ENCODE measurements around the gene CCR8. TPM values are rescaled to one million over a fixed set of nuclear protein-coding genes. Genes with fewer than 3 reads are reported as not detected.

The CCR8 gene
- total and polyA plus RNA-seq, 2 donors (not counting 1 experiment from before 2014, with no cell fraction given): not detected

DNA sequence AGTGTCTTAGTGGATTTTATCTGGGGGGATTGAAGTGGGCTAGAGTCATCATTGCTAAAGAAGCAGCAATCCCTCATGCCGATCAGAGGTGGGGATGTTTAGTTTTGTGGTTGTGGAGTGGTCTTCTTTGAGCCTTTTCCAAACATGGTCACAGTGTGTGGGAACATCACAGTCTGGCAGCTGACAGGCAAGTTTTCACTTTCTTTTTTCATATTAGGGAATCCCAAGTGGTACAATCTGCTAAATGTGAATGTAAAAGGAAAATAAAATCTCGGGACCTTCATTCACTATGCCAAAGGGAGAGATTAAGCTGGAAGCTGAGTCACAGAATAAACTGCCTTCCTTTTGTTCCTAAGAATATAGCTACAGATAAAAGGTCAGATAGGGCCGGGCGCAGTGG lies 39.3 kb upstream of the CCR8 start:
- ATAC-seq (ENCODE audit: low read depth) (no peak), DNase-seq (no peak)
- H3K4me3 Mint-ChIP-seq: no peak overlapping the region
- Histone ChIP-seq H3K79me2 (ENCODE audit: control insufficient read depth, insufficient read depth, low read length) (no peaks in the 10 kb centered on the region), H3K27me3 (replicated peaks in 1 of 4; ENCODE audit: control extremely low read depth in 1 of 4, control insufficient read depth in 3 of 4, insufficient read depth in 4 of 4, low read length in 3 of 4) (no peaks in the 10 kb centered on the region), H3K9ac (ENCODE audit: low read length) (no peak overlapping the region), H3K4me2 (replicated peaks; ENCODE audit: low read depth, low read length, poor library complexity, severe bottlenecking) (no peak overlapping the region), H3K36me3 (replicated peaks in 1 of 2; ENCODE audit: control extremely low read depth in 1 of 2, control insufficient read depth in 1 of 2, extremely low read depth in 1 of 2, insufficient read depth in 2 of 2, low read length in 1 of 2) (no peaks in the 10 kb centered on the region), H3K4me1 (ENCODE audit: control insufficient read depth in 2 of 2, insufficient read depth in 2 of 2, low read length in 2 of 2) (peaks cover 13 to 21% of the 10 kb centered on the region in 2 donors), H3K4me3 (ENCODE audit: control extremely low read depth in 1 of 5, extremely low read depth in 1 of 5, insufficient read depth in 1 of 5, low read depth in 2 of 5, low read length in 4 of 5) (no peak overlapping the region), H4K20me1 (ENCODE audit: control insufficient read depth, insufficient read depth, low read length, poor library complexity, severe bottlenecking) (no peaks in the 10 kb centered on the region), H3K9me3 (ENCODE audit: control extremely low read depth in 1 of 3, control insufficient read depth in 2 of 3, insufficient read depth in 1 of 3, low read length in 2 of 3) (no peaks in the 10 kb centered on the region), H3K27ac (ENCODE audit: low read length in 2 of 2) (no peak overlapping the region), H2AFZ (ENCODE audit: insufficient read depth, low read depth, low read length, poor library complexity, severe bottlenecking) (no peak overlapping the region)
- ChIA-PET CTCF (interaction anchor here (0.7 to 31.5 kb wide), 22 partner anchors 12 to 769 kb away, joined by 3 to 1573 read pairs (median 5); partner anchors contain the start of genes GORASP1, RPSA, TTC21A and XIRP1), POLR2A (no interaction called here)
- no peaks in the 10 kb centered on the region for H3K9me3 Mint-ChIP-seq (ENCODE audit: insufficient read depth)
- intact Hi-C loops (cut with micrococcal nuclease): no loop called here
- no peaks in the 10 kb centered on the region for H3K27me3 Mint-ChIP-seq
- no peak for TF ChIP-seq EZH2 (IDR thresholded peaks at IDR 0.05; ENCODE audit: borderline replicate concordance, insufficient read depth, low read depth, low read length, poor library complexity, severe bottlenecking)
- TF ChIP-seq CTCF (IDR thresholded peaks at IDR 0.05): no peak
- peak overlapping the region; percentile 51 for H3K27ac Mint-ChIP-seq
- peaks cover 34% of the 10 kb centered on the region for H3K4me1 Mint-ChIP-seq
- WGBS (ENCODE audit: insufficient coverage): 100% methylated on average over 3 of the region's 4 CpGs

GRCh38 chr3:39291903-39292329 lies 37.6 kb upstream of the CCR8 start:
- Mint-ChIP-seq H3K27me3 (no peaks in the 10 kb centered on the region), H3K27ac (no peak overlapping the region), H3K4me1 (peaks cover 34% of the 10 kb centered on the region), H3K9me3 (ENCODE audit: insufficient read depth) (no peaks in the 10 kb centered on the region), H3K4me3 (no peak overlapping the region)
- H3K4me2 ChIP-seq (replicated peaks; ENCODE audit: low read depth, low read length, poor library complexity, severe bottlenecking): no peak overlapping the region
- ATAC-seq (ENCODE audit: low read depth) (peak; percentile 23), DNase-seq (peak; percentile 78)
- H3K27ac ChIP-seq (ENCODE audit: low read length in 2 of 2): no peak overlapping the region
- 28% methylated on average over 5 of the region's 5 CpGs for WGBS (ENCODE audit: insufficient coverage)
- H3K79me2 ChIP-seq (ENCODE audit: control insufficient read depth, insufficient read depth, low read length): no peaks in the 10 kb centered on the region
- TF ChIP-seq EZH2 (IDR thresholded peaks at IDR 0.05; ENCODE audit: borderline replicate concordance, insufficient read depth, low read depth, low read length, poor library complexity, severe bottlenecking): no peak
- TF ChIP-seq CTCF (IDR thresholded peaks at IDR 0.05): peak; percentile 97
- no peaks in the 10 kb centered on the region for H3K27me3 ChIP-seq (replicated peaks in 1 of 4; ENCODE audit: control extremely low read depth in 1 of 4, control insufficient read depth in 3 of 4, insufficient read depth in 4 of 4, low read length in 3 of 4)
- POLR2A ChIA-PET: interaction anchor here (0.6 to 1.8 kb wide), 2 partner anchors 76 to 99 kb away, joined by 3 to 7 read pairs; partner anchors contain the start of gene XIRP1
- CTCF ChIA-PET: interaction anchor here (0.6 to 31.5 kb wide), 46 partner anchors 10 to 773 kb away, joined by 3 to 1573 read pairs (median 4); partner anchors contain the start of genes CX3CR1, GORASP1, RPSA and TTC21A
- H3K9me3 ChIP-seq (ENCODE audit: control extremely low read depth in 1 of 3, control insufficient read depth in 2 of 3, insufficient read depth in 1 of 3, low read length in 2 of 3): peaks cover 0 to 3% (median 0%) of the 10 kb centered on the region in 3 donors
- no peak overlapping the region for H3K4me3 ChIP-seq (ENCODE audit: control extremely low read depth in 1 of 5, extremely low read depth in 1 of 5, insufficient read depth in 1 of 5, low read depth in 2 of 5, low read length in 4 of 5)
- intact Hi-C loops (cut with micrococcal nuclease): loop anchor here (1.0 kb wide), 2 partner anchors 84 to 103 kb away; no protein-coding TSS in a partner anchor
- no peak overlapping the region for H2AFZ ChIP-seq (ENCODE audit: insufficient read depth, low read depth, low read length, poor library complexity, severe bottlenecking)
- H3K9ac ChIP-seq (ENCODE audit: low read length): no peak overlapping the region
- no peaks in the 10 kb centered on the region for H4K20me1 ChIP-seq (ENCODE audit: control insufficient read depth, insufficient read depth, low read length, poor library complexity, severe bottlenecking)
- H3K36me3 ChIP-seq (replicated peaks in 1 of 2; ENCODE audit: control extremely low read depth in 1 of 2, control insufficient read depth in 1 of 2, extremely low read depth in 1 of 2, insufficient read depth in 2 of 2, low read length in 1 of 2): no peaks in the 10 kb centered on the region
- peaks cover 13 to 21% of the 10 kb centered on the region in 2 donors for H3K4me1 ChIP-seq (ENCODE audit: control insufficient read depth in 2 of 2, insufficient read depth in 2 of 2, low read length in 2 of 2)

Data from B cell (primary cell).